Progenitor cell of endocrine pancreas (in vitro differentiated cells): ENCODE data around the gene LTBP4. TPM values are rescaled to one million over a fixed set of nuclear protein-coding genes. Genes with fewer than 3 reads are reported as not detected.
"Not testable (repeated sequence)": the region's sequence is repeated elsewhere in the genome, so short reads cannot be mapped to it uniquely, and the experiment has no call there.

Source experiments
- DNase-seq: peaks from one replicate; pipeline ENCODE4 v3.0.0; 2021; ENCODE audit warnings: low spot score; ENCODE audit not compliant: unreplicated experiment
- H3K27ac Mint-ChIP-seq: 2 replicates; pipeline ENCODE4 v1.8.0; 2021; ENCODE audit warnings: mild to moderate bottlenecking, moderate library complexity, mixed read lengths
- H3K27me3 Mint-ChIP-seq: 2 replicates; pipeline ENCODE4 v1.8.0; 2021; ENCODE audit warnings: mixed read lengths
- H3K36me3 Mint-ChIP-seq: 2 replicates; pipeline ENCODE4 v1.8.0; 2022; ENCODE audit warnings: mixed read lengths; ENCODE audit not compliant: insufficient read depth
- H3K4me1 Mint-ChIP-seq: 2 replicates; pipeline ENCODE4 v1.8.0; 2021; ENCODE audit warnings: low read depth, mixed read lengths
- H3K4me3 Mint-ChIP-seq: 2 replicates; pipeline ENCODE4 v1.8.0; 2021; ENCODE audit warnings: low read depth, mild to moderate bottlenecking, moderate library complexity, mixed read lengths
- H3K9me3 Mint-ChIP-seq: 2 replicates; pipeline ENCODE4 v1.8.0; 2021; ENCODE audit warnings: low read depth, mixed read lengths
- CTCF ChIP-seq: fragments of 200-600 bp; sonication (generic); IDR thresholded peaks from one replicate; pipeline ENCODE4 v1.5.0; 2021; ENCODE audit warnings: antibody characterized with exemption, mild to moderate bottlenecking; ENCODE audit not compliant: unreplicated experiment
- total RNA-seq: library from RNA; stranded (reverse); gene quantifications from 2 replicates; pipeline ENCODE4 v1.2.1, GENCODE V29; 2021

Gene LTBP4
- total RNA-seq, 1 donor from 2014 or later: 25.4 TPM

- Mint-ChIP-seq H3K9me3 (no peaks in the 10 kb centered on the region), H3K27me3 (peaks cover 13% of the 10 kb centered on the region), H3K36me3 (peaks cover 4% of the 10 kb centered on the region), H3K27ac (no peak overlapping the region), H3K4me1 (peaks cover 6% of the 10 kb centered on the region), H3K4me3 (no peak overlapping the region)
- no peak for TF ChIP-seq CTCF
- no peak for DNase-seq
Observed at GRCh38 chr19:40620161-40620485, 19.0 kb downstream of the LTBP4 start.

- TF ChIP-seq CTCF: no peak
- Mint-ChIP-seq H3K36me3 (peaks cover 4% of the 10 kb centered on the region), H3K9me3 (no peaks in the 10 kb centered on the region), H3K27me3 (peaks cover 7% of the 10 kb centered on the region), H3K4me1 (peaks cover 6% of the 10 kb centered on the region), H3K27ac (no peak overlapping the region), H3K4me3 (no peak overlapping the region)
- no peak for DNase-seq
Observed at GRCh38 chr19:40621283-40621682, 20.1 kb downstream of the LTBP4 start.

GRCh38 chr19:40621966-40622772 is 21.0 kb downstream of the LTBP4 start:
- H3K27ac Mint-ChIP-seq: no peak overlapping the region
- H3K27me3 Mint-ChIP-seq: peaks cover 7% of the 10 kb centered on the region

GRCh38 chr19:40622773-40623075 is 21.6 kb downstream of the LTBP4 start:
- no peak overlapping the region for H3K27ac Mint-ChIP-seq
- no peak overlapping the region for H3K4me3 Mint-ChIP-seq
- H3K27me3 Mint-ChIP-seq: peaks cover 9% of the 10 kb centered on the region
- peaks cover 4% of the 10 kb centered on the region for H3K36me3 Mint-ChIP-seq
- no peak for DNase-seq
- H3K9me3 Mint-ChIP-seq: no peaks in the 10 kb centered on the region
- H3K4me1 Mint-ChIP-seq: peaks cover 6% of the 10 kb centered on the region
- no peak for TF ChIP-seq CTCF

More at GRCh38 chr19:40621966-40622772, 21.0 kb downstream of the LTBP4 start:
- DNase-seq: no peak
- Mint-ChIP-seq H3K9me3 (no peaks in the 10 kb centered on the region), H3K4me1 (peaks cover 6% of the 10 kb centered on the region), H3K4me3 (no peak overlapping the region), H3K36me3 (peaks cover 4% of the 10 kb centered on the region)
- no peak for TF ChIP-seq CTCF

- no peak overlapping the region for H3K4me3 Mint-ChIP-seq
- DNase-seq: peak; percentile 59
- H3K36me3 Mint-ChIP-seq: peaks cover 4% of the 10 kb centered on the region
- TF ChIP-seq CTCF: no peak
- no peaks in the 10 kb centered on the region for H3K9me3 Mint-ChIP-seq
- peaks cover 6% of the 10 kb centered on the region for H3K4me1 Mint-ChIP-seq
- peaks cover 9% of the 10 kb centered on the region for H3K27me3 Mint-ChIP-seq
- H3K27ac Mint-ChIP-seq: no peak overlapping the region
Observed at GRCh38 chr19:40623403-40624251, 22.5 kb downstream of the LTBP4 start.

- not testable (repeated sequence) for DNase-seq
Observed at GRCh38 chr19:40624369-40625153, 23.4 kb downstream of the LTBP4 start.

More at GRCh38 chr19:40624369-40625153, 23.4 kb downstream of the LTBP4 start:
- H3K4me3 Mint-ChIP-seq, H3K4me1 Mint-ChIP-seq, H3K9me3 Mint-ChIP-seq, H3K27me3 Mint-ChIP-seq, H3K36me3 Mint-ChIP-seq, H3K27ac Mint-ChIP-seq: not testable (repeated sequence)
